ENCODE measurements around the gene TRIM14. TPM values are rescaled to one million over a fixed set of nuclear protein-coding genes. Genes with fewer than 3 reads are reported as not detected.

The TRIM14 gene
- total RNA-seq, 1 experiment from 2014 or later: 12.5 TPM

- Histone ChIP-seq H2BK12ac (ENCODE audit: insufficient read length, low read depth, low read length) (no peak overlapping the region), H4K91ac (ENCODE audit: insufficient read length, low read depth, low read length) (no peak overlapping the region), H2BK5ac (ENCODE audit: insufficient read length, low read length) (no peak overlapping the region), H3K4ac (ENCODE audit: low read depth, low read length) (no peak overlapping the region), H3K23me2 (ENCODE audit: insufficient read length, low read depth, low read length, poor library complexity, severe bottlenecking) (no peaks in the 10 kb centered on the region), H2BK20ac (ENCODE audit: low read depth, low read length, poor library complexity, severe bottlenecking) (no peak overlapping the region), H3K9ac (ENCODE audit: extremely low read depth, insufficient read length, low read length) (no peak overlapping the region), H3K14ac (ENCODE audit: insufficient read depth, low read length) (no peak overlapping the region), H3T11ph (ENCODE audit: low read length) (no peak overlapping the region), H3K79me2 (ENCODE audit: insufficient read depth, low read length) (no peaks in the 10 kb centered on the region), H3K27ac (ENCODE audit: insufficient read length, low read depth, low read length) (no peak overlapping the region), H2BK120ac (ENCODE audit: low read depth, low read length, poor library complexity, severe bottlenecking) (no peak overlapping the region), H3K79me1 (ENCODE audit: insufficient read depth, low read depth, low read length, poor library complexity, severe bottlenecking) (no peaks in the 10 kb centered on the region), H2AK5ac (ENCODE audit: insufficient read length, low read length) (no peak overlapping the region), H4K5ac (ENCODE audit: insufficient read length, low read depth, low read length) (no peak overlapping the region), H3K9me3 (ENCODE audit: control insufficient read depth, low read depth, low read length) (no peaks in the 10 kb centered on the region), H3K4me2 (ENCODE audit: insufficient read depth, insufficient read length, low read length) (no peak overlapping the region), H3K4me1 (ENCODE audit: insufficient read depth, low read length) (no peaks in the 10 kb centered on the region; the same call in 1 of the 2 replicates), H2BK15ac (ENCODE audit: low read depth, low read length) (no peak overlapping the region), H4K20me1 (ENCODE audit: control insufficient read depth, insufficient read depth, insufficient read length) (no peaks in the 10 kb centered on the region), H3K56ac (ENCODE audit: insufficient read length, low read depth, low read length) (no peak overlapping the region), H3K23ac (ENCODE audit: insufficient read length, low read depth, low read length) (no peak overlapping the region), H4K8ac (replicated peaks; ENCODE audit: insufficient read length, low read depth, low read length) (no peak overlapping the region), H3K18ac (ENCODE audit: insufficient read length, low read depth, low read length) (no peak overlapping the region), H2AFZ (ENCODE audit: low read length) (no peak overlapping the region), H3K27me3 (ENCODE audit: insufficient read depth, low read length) (no peaks in the 10 kb centered on the region)
- H3K9me3 Mint-ChIP-seq: peaks cover 0 to 4% of the 10 kb centered on the region in 2 experiments; a peak in 2 of 5 replicates
- WGBS (ENCODE audit: extremely low coverage, insufficient read length, low lambda C conversion rate): no CpG with 5 or more reads among the region's 3 CpGs
- H3K27ac Mint-ChIP-seq: no peak overlapping the region
- DNase-seq: no peak
- peaks cover 19 to 24% of the 10 kb centered on the region in 2 experiments for H3K4me1 Mint-ChIP-seq
- H3K4me3 Mint-ChIP-seq: no peak overlapping the region
- no peak for TF ChIP-seq CTCF (conservative IDR thresholded peaks at IDR 0.05)
- peaks cover 6 to 41% (median 33%) of the 10 kb centered on the region in 3 experiments for H3K36me3 Mint-ChIP-seq (ENCODE audit: insufficient read depth in 1 of 3, low read depth in 3 of 3)
- peaks cover 10% of the 10 kb centered on the region for H3K27me3 Mint-ChIP-seq (ENCODE audit: low read depth)
Measured at GRCh38 chr9:98084396-98084795, 34.6 kb downstream of the TRIM14 start.
